ENCODE data around the gene USP20. TPM values are rescaled to one million over a fixed set of nuclear protein-coding genes. Genes with fewer than 3 reads are reported as not detected.
A peak's percentile ranks its signal among the peaks of the same experiment; 100 is the strongest.

USP20 gene
- total and polyA plus RNA-seq, 4 donors, result 15.9 to 108 (median 45.3) TPM

DNA sequence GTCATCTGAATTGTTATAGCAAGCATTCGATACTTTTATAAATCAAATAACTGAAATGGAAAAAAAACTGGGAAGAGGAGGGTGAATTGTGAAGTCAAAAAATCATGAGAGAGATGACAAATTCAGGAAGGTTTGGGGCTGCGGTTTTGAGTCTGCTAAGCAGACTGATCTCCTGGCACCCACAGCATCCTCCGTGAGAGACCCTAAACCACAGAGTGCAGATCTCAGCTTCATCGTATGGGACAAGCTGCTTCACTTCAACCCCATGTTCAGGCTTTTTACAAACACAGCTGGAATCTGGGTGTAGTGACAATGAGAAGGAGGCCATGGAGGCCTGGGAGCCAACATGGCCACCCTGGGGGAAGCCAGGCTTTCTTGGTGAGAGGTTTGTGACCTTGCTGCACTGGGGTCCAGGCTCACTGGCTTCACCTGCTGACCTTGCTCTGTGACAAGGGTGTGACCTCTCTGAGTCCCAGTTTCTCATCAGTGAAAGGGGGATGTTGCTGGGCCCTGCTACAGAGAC, 19.4 kb downstream of the USP20 start:
- DNase-seq (no peak), ATAC-seq (ENCODE audit: low FRiP score) (no peak)
- peak overlapping the region in 1 of 2 donors; percentile 58 for H3K27ac ChIP-seq (ENCODE audit: low read depth in 1 of 2, low read length in 2 of 2)
- H3K4me1 ChIP-seq (ENCODE audit: control insufficient read depth in 1 of 2, insufficient read depth in 2 of 2, low read length in 2 of 2), result peaks cover 0 to 9% of the 10 kb centered on the region in 2 donors
- peaks cover 0 to 6% of the 10 kb centered on the region in 2 donors for H3K36me3 ChIP-seq (ENCODE audit: control insufficient read depth in 1 of 2, insufficient read depth in 2 of 2, low read length in 1 of 2)
- no peak overlapping the region for H3K4me3 ChIP-seq (ENCODE audit: low read length in 2 of 2)
- intact Hi-C loops (cut with DNase I), result no loop called here
- H3K27me3 ChIP-seq (ENCODE audit: control insufficient read depth in 1 of 2, insufficient read depth in 2 of 2, low read length in 1 of 2), result no peaks in the 10 kb centered on the region
- WGBS, 2 donors, result 95 to 97% methylated on average over 4 of the region's 4 CpGs
- H3K9me3 ChIP-seq (ENCODE audit: control insufficient read depth, low read length), result no peaks in the 10 kb centered on the region

DNA sequence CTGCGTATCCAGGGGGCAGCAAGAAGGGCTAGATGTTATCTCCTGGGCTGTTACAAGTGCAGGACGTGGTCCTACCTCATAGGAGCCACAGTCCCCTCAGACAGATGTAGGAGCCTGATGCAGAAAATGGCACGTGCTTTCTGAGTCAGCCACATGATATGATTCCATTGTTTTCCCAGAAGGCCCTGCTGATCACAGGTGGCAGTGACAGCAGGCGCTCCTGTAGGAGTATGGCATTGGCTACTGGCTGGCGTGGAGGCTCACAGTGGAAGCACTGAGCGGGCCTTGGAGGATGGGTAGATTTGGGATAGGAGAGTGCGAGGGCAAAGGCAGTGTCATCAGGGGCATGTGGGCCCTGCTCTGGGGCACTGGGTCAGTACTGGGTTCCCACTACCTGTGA, 21.9 kb downstream of the USP20 start:
- peaks cover 0 to 9% of the 10 kb centered on the region in 2 donors for H3K4me1 ChIP-seq (ENCODE audit: control insufficient read depth in 1 of 2, insufficient read depth in 2 of 2, low read length in 2 of 2)
- intact Hi-C loops (cut with DNase I), result no loop called here
- no peak overlapping the region for H3K4me3 ChIP-seq (ENCODE audit: low read length in 2 of 2)
- H3K36me3 ChIP-seq (ENCODE audit: control insufficient read depth in 1 of 2, insufficient read depth in 2 of 2, low read length in 1 of 2), result peaks cover 0 to 6% of the 10 kb centered on the region in 2 donors
- DNase-seq (no peak), ATAC-seq (ENCODE audit: low FRiP score) (no peak)
- H3K27ac ChIP-seq (ENCODE audit: low read depth in 1 of 2, low read length in 2 of 2), result peak overlapping the region; percentile 12 to 92
- 60 to 63% methylated on average over 7 of the region's 7 CpGs for WGBS, 2 donors
- no peaks in the 10 kb centered on the region for H3K9me3 ChIP-seq (ENCODE audit: control insufficient read depth, low read length)
- H3K27me3 ChIP-seq (ENCODE audit: control insufficient read depth in 1 of 2, insufficient read depth in 2 of 2, low read length in 1 of 2), result no peaks in the 10 kb centered on the region

DNA sequence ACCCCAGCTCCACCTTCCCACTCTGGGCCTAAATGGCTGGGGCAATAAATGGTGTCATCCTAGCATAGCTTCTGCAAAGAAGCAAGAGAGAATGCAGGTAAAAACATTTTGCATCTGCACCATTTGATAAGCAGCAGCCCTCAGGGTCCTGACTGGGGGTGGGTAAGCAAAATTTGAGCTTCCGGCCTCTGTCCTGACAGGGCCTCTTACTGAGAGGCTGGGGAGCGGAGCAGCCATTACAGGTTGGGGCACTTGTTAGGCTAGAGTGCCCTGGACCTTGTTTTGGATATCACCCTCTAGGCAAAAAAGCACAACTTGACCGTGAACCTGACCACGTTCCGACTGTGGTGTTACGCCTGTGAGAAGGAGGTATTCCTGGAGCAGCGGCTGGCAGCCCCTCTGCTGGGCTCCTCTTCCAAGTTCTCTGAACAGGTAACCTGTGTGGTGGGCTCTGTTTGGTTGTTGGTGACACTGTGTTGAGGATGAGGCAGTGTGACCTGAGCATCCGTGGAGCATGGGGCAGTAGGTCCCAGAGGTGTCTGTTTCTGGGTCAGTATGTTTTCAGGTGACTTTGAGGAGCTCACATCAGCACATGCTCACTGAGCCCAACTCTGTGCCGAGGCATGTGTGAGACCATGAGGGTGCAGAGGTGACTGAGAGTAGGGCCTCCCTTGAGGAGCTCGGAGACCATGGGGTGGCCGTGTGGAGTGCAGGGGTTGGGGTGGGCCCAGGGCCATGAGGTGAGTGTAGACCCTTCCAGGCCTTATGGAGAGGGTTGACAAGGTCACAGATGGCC, 23.1 kb downstream of the USP20 start:
- Histone ChIP-seq H3K4me1 (ENCODE audit: control insufficient read depth in 1 of 2, insufficient read depth in 2 of 2, low read length in 2 of 2) (peaks cover 0 to 9% of the 10 kb centered on the region in 2 donors), H3K27me3 (ENCODE audit: control insufficient read depth in 1 of 2, insufficient read depth in 2 of 2, low read length in 1 of 2) (no peaks in the 10 kb centered on the region), H3K4me3 (ENCODE audit: low read length in 2 of 2) (no peak overlapping the region), H3K9me3 (ENCODE audit: control insufficient read depth, low read length) (no peaks in the 10 kb centered on the region), H3K27ac (ENCODE audit: low read depth in 1 of 2, low read length in 2 of 2) (peak overlapping the region in 1 of 2 donors; percentile 12), H3K36me3 (ENCODE audit: control insufficient read depth in 1 of 2, insufficient read depth in 2 of 2, low read length in 1 of 2) (peaks cover 0 to 5% of the 10 kb centered on the region in 2 donors)
- WGBS, 2 donors, result 85 to 86% methylated on average over 11 of the region's 11 CpGs
- ATAC-seq (ENCODE audit: low FRiP score), result no peak
- DNase-seq, result no peak
- intact Hi-C loops (cut with DNase I), result no loop called here

DNA sequence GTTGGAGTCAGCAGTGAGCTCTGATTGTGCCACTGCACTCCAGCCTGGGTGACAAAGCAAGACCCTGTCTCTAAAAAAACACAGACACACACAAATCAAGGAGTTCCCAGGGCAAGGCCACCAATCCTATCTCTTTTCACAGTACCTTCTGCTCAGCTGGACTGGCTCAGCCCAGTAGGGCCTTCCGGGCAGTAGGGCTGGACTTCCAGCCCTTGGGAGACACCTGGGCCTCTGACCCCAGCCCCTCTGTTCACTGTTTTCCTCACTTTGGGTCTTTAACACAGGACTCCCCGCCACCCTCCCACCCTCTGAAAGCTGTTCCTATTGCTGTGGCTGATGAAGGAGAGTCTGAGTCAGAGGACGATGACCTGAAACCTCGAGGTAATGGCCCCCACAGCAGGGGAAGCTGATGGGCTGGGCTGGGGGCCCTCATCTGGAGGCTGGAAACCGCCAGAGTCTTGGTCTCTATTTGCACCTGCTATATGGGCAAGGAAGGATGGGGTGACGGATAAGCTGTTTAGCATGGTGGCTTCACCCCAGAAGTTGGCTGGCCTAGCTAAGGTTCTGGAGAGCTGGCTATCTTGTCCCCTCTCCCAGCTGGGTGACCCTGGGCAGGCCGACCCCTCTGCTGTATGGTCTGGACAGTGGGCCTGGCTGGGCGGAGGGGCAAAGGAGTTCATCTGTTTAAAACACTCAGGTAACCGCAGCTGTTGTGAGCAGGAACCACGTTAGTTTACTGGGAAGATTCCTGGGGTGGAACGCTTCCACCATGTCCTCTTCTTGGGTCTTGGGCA, 25.6 kb downstream of the USP20 start:
- ATAC-seq (ENCODE audit: low FRiP score) (no peak), DNase-seq (no peak)
- H3K36me3 ChIP-seq (ENCODE audit: control insufficient read depth in 1 of 2, insufficient read depth in 2 of 2, low read length in 1 of 2), result peaks cover 0 to 5% of the 10 kb centered on the region in 2 donors
- WGBS, 2 donors, result 73 to 75% methylated on average over 11 of the region's 11 CpGs
- intact Hi-C loops (cut with DNase I), result no loop called here
- no peaks in the 10 kb centered on the region for H3K27me3 ChIP-seq (ENCODE audit: control insufficient read depth in 1 of 2, insufficient read depth in 2 of 2, low read length in 1 of 2)
- H3K9me3 ChIP-seq (ENCODE audit: control insufficient read depth, low read length), result no peaks in the 10 kb centered on the region
- no peak overlapping the region for H3K4me3 ChIP-seq (ENCODE audit: low read length in 2 of 2)
- no peak overlapping the region for H3K27ac ChIP-seq (ENCODE audit: low read depth in 1 of 2, low read length in 2 of 2)
- H3K4me1 ChIP-seq (ENCODE audit: control insufficient read depth in 1 of 2, insufficient read depth in 2 of 2, low read length in 2 of 2), result peaks cover 0 to 9% of the 10 kb centered on the region in 2 donors

DNA sequence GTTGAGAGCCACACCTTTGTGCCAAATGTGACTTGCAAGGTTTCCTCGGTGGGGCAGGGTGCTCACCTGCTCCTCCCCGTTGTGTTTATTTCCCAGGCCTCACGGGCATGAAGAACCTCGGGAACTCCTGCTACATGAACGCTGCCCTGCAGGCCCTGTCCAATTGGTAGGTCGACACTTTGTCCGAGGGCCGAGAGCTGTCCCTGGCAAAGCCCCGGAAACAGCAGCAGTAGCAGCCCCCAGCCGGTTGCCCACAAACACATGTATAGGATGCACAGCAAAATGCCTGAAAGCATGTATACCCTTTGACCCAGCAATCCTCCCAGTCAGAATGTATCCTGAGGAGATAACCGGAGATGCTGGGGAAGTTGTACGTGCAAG, 26.2 kb downstream of the USP20 start:
- no peaks in the 10 kb centered on the region for H3K9me3 ChIP-seq (ENCODE audit: control insufficient read depth, low read length)

DNA sequence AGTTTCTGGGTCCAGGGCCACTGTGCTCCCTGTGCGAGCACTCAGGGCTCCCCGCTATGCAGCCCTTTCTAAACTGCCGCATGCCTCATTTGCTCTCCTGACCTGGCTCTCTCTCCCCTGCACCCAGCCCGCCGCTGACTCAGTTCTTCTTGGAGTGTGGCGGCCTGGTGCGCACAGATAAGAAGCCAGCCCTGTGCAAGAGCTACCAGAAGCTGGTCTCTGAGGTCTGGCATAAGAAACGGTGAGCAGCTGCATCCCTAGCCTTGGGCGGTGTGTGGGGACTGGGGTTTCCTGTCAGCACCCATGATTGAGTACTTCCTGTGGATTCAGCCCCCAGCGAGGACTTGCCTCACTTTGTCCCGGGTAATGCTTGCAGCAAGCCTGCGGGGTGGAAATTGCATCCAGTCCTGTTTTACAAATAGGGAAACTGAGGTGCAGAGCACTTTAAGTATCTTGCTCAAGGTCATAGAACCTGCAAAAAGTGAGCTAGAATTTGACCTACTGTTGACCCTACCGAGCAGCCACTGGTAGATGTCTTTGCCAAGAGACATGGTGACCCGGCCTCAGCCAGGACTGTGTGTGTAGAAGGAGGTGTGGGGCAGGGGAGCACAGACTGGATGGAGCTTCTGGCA, 27.9 kb downstream of the USP20 start:
- H3K27me3 ChIP-seq (ENCODE audit: control insufficient read depth in 1 of 2, insufficient read depth in 2 of 2, low read length in 1 of 2), result no peaks in the 10 kb centered on the region
- no peaks in the 10 kb centered on the region for H3K9me3 ChIP-seq (ENCODE audit: control insufficient read depth, low read length)
- no peak overlapping the region for H3K27ac ChIP-seq (ENCODE audit: low read depth in 1 of 2, low read length in 2 of 2)
- H3K36me3 ChIP-seq (ENCODE audit: control insufficient read depth in 1 of 2, insufficient read depth in 2 of 2, low read length in 1 of 2), result peaks cover 0 to 8% of the 10 kb centered on the region in 2 donors
- intact Hi-C loops (cut with DNase I), result no loop called here
- H3K4me3 ChIP-seq (ENCODE audit: low read length in 2 of 2), result no peak overlapping the region
- DNase-seq (no peak), ATAC-seq (ENCODE audit: low FRiP score) (no peak)
- H3K4me1 ChIP-seq (ENCODE audit: control insufficient read depth in 1 of 2, insufficient read depth in 2 of 2, low read length in 2 of 2), result no peaks in the 10 kb centered on the region
- WGBS, 2 donors, result 60 to 66% methylated on average over 14 of the region's 14 CpGs

More for the DNA sequence above, 26.2 kb downstream of the USP20 start:
- 83 to 84% methylated on average over 12 of the region's 12 CpGs for WGBS, 2 donors
- Histone ChIP-seq H3K4me1 (ENCODE audit: control insufficient read depth in 1 of 2, insufficient read depth in 2 of 2, low read length in 2 of 2) (peaks cover 0 to 5% of the 10 kb centered on the region in 2 donors), H3K4me3 (ENCODE audit: low read length in 2 of 2) (no peak overlapping the region), H3K27me3 (ENCODE audit: control insufficient read depth in 1 of 2, insufficient read depth in 2 of 2, low read length in 1 of 2) (no peaks in the 10 kb centered on the region), H3K27ac (ENCODE audit: low read depth in 1 of 2, low read length in 2 of 2) (no peak overlapping the region), H3K36me3 (ENCODE audit: control insufficient read depth in 1 of 2, insufficient read depth in 2 of 2, low read length in 1 of 2) (peaks cover 0 to 8% of the 10 kb centered on the region in 2 donors)
- ATAC-seq (ENCODE audit: low FRiP score) (no peak), DNase-seq (no peak)
- intact Hi-C loops (cut with DNase I), result no loop called here

DNA sequence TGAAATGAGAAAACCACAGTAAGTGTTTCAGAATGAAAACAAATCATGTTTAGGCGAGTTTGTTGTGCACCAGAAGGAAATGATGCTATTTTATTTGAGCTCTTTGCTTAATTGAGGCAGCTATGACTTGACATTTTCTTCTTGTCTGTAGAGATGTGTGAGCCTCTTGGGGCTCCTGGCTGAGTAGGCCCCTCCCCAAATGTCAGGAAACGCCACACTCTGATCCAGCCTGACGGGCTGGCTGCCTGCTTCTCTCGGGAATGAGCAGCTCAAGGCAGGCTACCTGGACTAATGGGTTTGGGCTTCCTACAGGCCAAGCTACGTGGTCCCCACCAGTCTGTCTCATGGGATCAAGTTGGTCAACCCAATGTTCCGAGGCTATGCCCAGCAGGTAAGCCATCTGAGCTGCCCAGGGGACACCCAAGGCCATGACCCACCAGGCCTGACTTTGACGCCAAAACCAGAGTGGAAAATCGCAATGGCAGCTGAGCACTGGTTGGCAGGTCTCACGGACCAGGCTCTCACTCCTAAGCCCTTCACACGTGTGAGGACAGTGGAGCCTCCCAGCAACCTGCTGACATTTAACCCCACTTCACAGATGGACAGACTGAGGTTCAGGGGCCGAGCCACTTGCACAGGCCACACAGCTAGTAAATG, 29.9 kb downstream of the USP20 start:
- intact Hi-C loops (cut with DNase I), result no loop called here
- Histone ChIP-seq H3K9me3 (ENCODE audit: control insufficient read depth, low read length) (no peaks in the 10 kb centered on the region), H3K27ac (ENCODE audit: low read depth in 1 of 2, low read length in 2 of 2) (no peak overlapping the region), H3K27me3 (ENCODE audit: control insufficient read depth in 1 of 2, insufficient read depth in 2 of 2, low read length in 1 of 2) (no peaks in the 10 kb centered on the region), H3K4me1 (ENCODE audit: control insufficient read depth in 1 of 2, insufficient read depth in 2 of 2, low read length in 2 of 2) (no peaks in the 10 kb centered on the region), H3K36me3 (ENCODE audit: control insufficient read depth in 1 of 2, insufficient read depth in 2 of 2, low read length in 1 of 2) (peaks cover 0 to 8% of the 10 kb centered on the region in 2 donors), H3K4me3 (ENCODE audit: low read length in 2 of 2) (no peak overlapping the region)
- no peak for DNase-seq
- 56% methylated on average over 11 of the region's 11 CpGs for WGBS, 2 donors
- ATAC-seq (ENCODE audit: low FRiP score), result no peak

DNA sequence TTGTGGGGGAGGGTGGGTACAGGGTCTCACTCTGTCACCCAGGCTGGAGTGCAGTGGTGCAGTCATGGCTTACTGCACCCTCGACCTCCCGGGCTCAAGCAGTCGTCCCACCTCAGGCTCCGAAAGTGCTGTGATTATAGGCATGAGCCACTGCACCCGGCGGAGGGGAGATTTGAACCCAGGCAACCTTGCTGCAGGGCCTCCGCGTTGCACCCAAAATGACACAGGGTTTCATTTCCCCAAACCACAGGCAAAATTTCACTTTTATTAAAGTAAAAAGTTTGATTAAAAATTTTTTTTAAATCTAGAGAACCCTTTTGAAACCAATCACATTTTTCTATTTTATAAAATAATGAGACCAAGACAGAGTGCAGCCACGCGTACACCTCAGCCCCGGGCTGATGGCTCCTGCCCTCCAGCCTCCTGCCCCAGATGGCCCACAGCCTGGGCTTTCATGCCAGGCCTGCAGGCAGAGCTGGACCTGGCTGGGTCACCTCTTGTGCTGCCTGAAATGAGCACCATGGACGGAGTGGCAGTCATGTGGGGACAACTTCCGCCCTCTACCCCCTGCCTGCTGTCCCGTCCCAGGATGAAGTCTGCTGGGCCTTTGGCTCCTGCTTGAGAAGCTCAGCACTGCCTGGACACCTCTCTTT, 30.5 kb downstream of the USP20 start:
- intact Hi-C loops (cut with DNase I), result no loop called here
- no peak overlapping the region for H3K27ac ChIP-seq (ENCODE audit: low read depth in 1 of 2, low read length in 2 of 2)
- H3K36me3 ChIP-seq (ENCODE audit: control insufficient read depth in 1 of 2, insufficient read depth in 2 of 2, low read length in 1 of 2), result peaks cover 0 to 8% of the 10 kb centered on the region in 2 donors
- no peaks in the 10 kb centered on the region for H3K27me3 ChIP-seq (ENCODE audit: control insufficient read depth in 1 of 2, insufficient read depth in 2 of 2, low read length in 1 of 2)
- H3K4me3 ChIP-seq (ENCODE audit: low read length in 2 of 2), result no peak overlapping the region
- H3K9me3 ChIP-seq (ENCODE audit: control insufficient read depth, low read length), result no peaks in the 10 kb centered on the region
- no peak for ATAC-seq (ENCODE audit: low FRiP score)
- 73 to 75% methylated on average over 14 of the region's 14 CpGs for WGBS, 2 donors
- no peak for DNase-seq
- H3K4me1 ChIP-seq (ENCODE audit: control insufficient read depth in 1 of 2, insufficient read depth in 2 of 2, low read length in 2 of 2), result no peaks in the 10 kb centered on the region

All from aorta (tissue), 5 donors.